GM21423 (cell line): ENCODE results near the gene CTSS.
A peak's percentile ranks its signal among the peaks of the same experiment; 100 is the strongest.
"Not testable (repeated sequence)": the region's sequence is repeated elsewhere in the genome, so short reads cannot be mapped to it uniquely, and the experiment has no call there.

ENCODE experiments used
- ATAC-seq: cut with Tn5 transposase; IDR thresholded peaks from one replicate; pipeline ENCODE4 v1.9.1; 2021; ENCODE audit warnings: mild to moderate bottlenecking, moderate library complexity; ENCODE audit not compliant: unreplicated experiment

Gene CTSS

DNA sequence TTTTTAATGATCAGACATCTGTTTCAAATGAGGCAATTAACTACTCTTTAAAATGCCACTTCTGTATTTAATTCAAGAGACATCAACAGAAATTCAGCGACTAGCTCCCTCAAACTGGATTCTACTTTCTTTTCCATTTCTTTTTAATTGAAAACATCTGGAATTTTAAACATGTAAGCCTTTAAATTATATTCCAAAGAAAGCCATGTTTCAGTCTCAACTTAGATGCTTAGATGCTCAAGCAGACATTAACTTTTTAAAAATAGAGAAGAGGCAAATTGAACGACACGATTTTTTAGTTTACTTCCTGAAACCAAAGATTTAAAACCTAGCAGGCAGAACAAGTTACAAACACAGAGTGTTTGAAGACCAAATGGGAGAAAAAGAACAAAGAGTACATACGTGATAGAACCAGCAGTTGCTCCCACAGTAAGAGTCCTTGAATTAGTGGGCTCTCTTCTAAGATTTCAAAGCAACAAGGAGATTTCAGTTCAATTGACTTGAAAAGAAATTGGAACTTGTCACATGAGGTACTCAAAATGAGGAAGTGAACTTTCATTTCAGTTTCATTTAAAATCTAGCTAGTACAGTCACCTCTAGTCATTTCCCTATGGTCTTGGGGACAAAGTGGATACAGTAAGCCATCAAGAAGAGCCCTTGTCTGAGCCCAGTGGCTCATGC, at the start of gene CTSS:
Gene CTSS, minus strand, starts transcription at position 483 of the 681 bp plus-strand sequence. CDS start 1,015 bp downstream, outside the sequence.
- ATAC-seq = peak; percentile 86

DNA sequence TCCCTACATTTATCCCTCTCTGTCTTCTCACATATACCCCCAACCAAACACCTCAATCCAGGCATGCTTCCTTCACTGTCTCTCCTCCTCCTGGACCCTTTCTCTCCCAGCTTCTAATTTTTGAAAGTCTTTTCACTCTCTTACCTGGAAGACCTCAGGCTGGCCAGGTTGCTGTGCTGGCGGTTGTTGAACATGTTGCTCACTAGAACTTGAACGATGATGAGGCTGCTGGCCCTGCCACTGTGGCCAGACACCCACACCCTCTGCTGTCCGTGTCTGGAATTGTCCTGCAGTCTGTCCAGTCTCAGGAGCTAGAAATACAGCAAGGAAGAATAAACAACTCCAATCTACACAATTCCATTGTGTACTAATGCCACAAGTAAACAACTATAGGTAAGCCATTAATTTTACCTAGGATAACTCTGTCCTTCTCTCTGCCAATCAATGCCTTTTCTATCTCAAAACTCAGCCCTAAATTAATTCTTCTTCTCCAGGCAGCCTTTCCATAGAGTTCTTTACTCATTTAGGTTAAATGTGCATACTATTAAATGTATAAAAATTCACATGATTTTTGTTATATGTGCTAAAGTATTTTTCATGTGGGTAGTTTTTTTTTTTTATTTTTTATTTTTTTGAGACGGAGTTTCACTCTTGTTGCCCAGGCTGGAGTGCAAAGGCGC, 47.6 kb upstream of the CTSS start:
- no peak for ATAC-seq

DNA sequence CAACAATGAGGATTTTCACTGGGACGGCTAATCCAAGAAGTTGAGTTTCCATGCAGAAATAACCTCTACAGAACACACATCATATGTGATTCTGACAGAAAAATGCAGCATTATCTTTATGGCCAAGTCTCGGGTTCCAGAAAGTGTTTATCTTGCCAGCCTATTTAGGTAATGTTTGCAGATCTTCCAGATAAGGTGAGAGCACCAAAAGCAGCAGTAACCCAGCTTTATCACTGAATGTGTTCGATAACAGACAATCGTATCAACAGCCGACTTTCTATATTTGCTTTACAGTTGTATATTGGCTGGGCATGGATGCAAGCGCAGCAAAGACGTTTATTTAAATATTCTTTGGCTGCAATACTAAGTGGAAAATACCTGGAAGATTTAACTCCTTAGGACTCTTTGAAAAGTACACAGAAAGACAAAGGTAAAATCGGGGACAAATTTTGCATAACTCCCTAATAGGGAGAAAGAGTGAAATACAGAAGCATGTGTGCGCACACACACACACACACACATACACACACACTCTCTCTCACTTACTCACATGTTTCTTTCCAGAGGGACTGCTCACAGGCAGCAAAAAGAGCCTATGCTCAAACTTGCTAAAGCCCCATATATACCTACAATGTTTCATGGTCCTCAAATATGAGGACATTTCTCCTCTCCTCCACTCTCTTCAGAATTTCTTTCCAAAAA, 45.5 kb upstream of the CTSS start:
- no peak for ATAC-seq

DNA sequence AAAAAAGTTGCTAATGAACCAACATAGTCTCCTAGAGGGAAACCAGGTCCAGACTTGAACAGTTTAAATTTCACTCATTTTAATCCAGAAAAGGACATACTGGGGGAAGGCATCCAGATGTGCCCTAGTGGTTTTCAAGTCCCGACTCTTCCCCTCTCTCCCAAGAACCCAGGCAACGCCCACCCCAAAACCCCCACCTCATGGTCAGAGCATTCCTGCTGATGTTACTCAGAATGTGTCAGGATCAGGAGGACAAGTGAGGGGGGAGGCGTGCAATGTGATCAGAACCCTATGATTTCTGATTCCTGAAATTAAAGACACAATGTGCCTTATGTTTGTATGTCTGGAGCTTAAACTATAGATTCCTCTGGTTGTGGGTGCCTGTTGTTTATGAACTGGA, 44.1 kb upstream of the CTSS start:
- ATAC-seq = no peak

DNA sequence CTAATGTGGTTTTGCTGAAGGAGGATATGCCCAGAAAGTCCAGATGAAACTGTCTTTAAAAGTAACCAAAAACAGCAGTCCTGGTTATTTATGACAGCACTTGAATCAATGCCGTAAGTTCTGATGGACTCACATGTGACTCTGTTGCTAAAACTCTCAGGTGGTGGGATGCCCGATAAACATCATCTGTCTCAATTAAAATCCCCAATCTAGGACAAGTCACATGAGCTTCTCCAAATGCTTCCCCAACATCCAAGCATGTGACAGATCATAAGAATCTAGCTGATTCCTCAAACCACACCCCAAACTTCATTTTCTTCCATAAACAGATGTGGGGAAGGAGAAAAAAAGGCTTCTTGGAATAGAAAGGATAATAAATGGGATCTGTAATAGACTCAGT, 43.3 kb upstream of the CTSS start:
- ATAC-seq = no peak

DNA sequence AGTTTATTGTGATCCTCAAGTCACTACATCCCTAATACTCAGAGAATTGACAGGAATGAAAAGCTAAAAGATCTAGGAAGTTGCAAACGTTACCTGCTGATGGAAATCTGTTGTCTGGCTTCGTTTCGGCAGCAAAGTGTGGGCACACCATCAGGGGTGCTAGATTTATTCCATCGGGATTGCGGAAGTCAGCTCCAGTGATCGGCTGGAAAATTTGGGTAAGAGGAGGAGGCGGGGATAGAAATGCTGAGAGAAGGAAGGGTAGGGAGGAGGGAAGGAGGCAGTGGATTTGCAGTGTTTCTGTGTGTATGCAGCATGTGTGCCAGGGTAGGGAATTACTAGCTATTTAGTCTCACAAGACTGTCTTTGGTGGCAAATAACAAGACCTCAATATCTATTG, 42.5 kb upstream of the CTSS start, which contains the start of gene CTSK:
Gene CTSK, minus strand, starts transcription at position 140 of the 400 bp plus-strand sequence. CDS start 1,455 bp downstream, outside the sequence.
- ATAC-seq = no peak

DNA sequence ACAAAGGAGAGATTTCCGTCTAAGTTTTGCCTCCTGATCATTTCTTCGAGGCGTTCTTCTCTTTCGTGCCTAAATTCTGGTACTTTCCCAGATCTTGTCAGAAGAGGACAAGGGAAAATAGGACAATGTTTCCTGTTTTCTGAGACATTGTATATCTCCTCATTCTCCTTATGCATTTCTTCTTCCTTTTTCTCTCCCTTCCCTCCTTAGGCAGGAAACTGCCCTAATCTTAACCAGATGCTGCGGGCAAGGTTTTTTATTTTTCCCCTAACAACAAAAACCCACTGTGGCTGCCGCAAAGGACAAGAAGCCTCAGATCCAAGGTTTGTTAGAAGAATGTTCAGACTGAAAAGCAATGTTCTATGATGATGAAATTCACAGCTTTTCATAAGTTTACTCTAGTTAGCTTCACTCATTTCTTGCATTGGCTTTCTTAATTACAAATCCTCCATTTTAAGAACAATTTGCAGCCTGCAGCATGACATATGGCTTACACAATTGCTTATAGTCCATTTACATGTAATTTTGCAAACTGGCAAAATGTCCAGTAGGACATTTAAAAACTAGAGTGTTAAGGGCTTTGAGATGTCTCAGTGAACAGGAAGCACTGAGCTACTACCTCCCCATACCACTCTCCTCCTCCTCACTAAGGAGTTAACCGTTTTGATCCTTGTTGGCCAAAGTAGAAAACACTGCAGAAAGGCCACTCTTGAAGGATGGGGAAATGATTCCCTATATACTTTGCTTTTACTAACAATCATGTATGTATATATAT, 41.9 kb upstream of the CTSS start:
- no peak for ATAC-seq

DNA sequence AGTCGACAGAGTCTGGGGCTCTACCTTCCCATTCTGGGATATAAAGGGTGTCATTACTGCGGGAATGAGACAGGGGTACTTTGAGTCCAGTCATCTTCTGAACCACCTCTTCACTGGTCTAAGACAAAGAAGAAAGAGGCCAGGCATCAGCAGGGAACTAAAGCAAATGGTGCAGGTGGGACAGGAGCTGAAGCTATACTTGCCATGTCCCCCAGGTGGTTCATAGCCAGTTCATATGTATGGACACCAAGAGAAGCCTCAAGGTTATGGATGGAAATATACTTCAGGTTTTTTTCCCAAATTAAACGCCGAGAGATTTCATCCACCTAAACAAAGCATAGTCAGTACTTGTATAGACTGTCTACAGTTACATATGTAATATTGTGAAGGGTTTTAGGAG, 40.3 kb upstream of the CTSS start:
- no peak for ATAC-seq

DNA sequence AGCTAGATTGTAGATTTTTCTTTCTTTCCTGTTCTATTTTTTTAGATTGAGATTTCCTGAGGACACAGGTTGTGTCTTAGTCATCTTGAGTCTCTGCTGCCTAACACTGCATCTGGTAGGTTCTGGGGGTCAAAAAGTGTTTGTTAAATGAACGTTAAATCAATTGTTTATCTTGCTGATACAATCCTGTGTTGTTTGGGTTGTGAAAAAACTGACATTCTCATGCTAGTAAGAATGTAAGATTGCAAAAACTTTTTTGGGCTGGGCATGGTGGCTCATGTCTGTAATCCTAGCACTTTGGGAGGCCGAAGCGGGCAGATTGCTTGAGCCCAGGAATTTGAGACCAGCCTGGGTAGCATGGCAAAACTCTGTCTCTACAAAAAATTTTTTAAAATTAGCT, 39.1 kb upstream of the CTSS start:
- no peak for ATAC-seq

DNA sequence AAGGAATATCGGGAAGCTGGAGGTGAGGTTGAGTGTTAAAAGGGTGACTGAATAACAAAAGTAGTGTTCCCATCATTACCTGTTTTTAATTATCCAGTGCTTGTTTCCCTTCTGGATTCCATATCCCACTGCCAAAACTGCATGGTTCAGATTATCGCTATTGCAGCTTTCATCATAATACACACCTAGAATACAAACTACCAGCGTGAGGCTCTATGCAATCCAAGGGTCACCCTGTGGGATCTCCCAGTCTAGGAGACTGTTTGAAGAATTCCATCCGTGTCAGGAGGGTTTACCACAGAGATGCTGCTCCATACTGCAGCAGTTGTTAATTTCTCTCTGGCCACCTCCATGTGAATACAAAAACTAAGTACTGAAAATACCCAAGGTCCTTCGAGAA, 33.5 kb upstream of the CTSS start:
- ATAC-seq = no peak

DNA sequence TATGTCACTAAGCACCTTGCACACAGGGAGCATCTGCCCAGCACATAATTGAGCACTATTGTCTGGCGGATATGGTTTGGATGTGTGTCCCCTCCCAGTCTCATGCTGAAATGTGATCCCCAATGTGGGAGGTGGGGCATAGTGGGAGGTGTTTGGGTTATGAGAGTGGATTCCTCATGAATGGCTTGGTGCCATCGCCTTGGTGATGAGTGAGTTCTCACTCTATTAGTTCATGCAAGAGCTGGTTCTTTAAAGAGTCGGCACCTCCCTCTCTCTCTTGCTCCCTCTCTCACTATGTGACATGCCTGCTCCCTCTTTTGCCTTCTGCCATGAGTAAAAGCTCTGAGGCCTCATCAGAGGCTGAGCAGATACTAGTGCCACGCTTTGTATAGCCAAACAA, 32.9 kb upstream of the CTSS start:
- no peak for ATAC-seq

DNA sequence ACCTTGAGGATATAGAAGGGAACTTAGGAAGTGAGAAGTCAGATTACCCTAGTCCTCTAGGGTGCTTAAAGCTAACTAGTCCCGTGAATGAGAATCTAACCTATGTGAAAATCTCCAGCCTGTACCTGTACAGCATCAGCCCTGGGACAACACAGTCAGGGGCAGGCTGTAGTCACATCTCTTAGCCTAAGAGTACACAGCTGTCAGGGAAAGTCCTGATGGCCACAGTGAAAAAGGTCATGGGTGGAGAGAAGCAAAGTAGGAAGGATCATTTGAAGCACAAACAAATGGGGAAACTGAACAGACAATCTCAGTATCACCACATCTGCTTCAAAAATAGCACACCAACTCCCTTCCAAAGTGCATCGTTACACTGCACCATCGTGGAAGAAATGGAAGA, 30.8 kb upstream of the CTSS start:
- no peak for ATAC-seq

DNA sequence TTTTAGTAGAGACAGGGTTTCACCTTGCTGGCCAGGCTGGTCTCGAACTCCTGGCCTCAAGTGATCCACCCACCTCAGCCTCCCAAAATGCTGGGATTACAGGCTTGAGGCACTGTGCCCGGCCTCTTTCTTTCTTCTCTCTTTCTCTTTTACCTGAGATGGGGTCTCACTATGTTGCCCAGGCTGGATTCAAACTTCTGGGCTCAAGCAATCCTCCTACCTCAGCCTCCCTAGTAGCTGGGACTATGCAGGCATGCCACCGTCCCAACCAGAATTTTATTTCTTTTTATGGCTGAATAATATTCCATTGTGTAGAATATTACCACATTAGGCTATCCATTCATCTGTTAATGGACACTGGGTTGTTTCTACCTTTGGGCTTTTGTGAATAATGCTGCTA, 28.2 kb upstream of the CTSS start:
- not testable (repeated sequence) for ATAC-seq

DNA sequence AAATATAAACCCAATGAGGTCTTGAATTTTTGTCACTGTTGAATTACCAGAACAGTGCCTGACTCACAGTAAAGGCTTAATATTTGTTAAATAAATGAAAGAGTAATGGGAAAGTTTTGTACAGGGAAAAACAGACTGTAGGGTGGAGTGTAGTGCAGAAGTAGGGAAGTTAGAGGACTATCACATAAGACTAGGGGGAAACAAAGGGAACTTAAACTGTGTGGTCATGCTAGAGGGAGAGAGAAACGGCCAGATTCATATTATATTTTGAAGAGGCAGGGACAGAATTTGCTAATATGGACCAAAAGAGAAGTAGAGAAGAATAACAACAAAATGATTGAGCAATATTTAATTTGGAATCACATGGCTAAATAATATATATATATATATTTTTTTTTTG, 27.6 kb upstream of the CTSS start:
- no peak for ATAC-seq

DNA sequence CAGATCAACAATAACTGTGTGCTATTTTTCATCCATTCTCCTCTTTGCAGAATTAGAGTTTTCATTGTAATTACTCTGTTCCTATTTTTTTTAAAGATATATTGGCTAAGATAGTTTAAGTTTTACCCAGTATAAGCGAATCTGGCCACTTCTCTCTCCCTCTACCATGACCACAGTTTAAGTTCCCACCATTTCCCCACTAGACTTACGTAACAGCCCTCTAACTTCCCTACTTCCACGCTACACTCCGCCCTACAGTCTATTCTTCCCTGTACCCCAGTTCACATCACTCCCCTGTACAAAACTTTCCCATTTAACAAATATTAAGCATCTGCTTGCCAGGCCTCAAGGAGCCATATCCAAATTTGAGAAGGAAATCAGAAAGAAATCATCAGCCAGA, 26.0 kb upstream of the CTSS start:
- ATAC-seq = no peak

DNA sequence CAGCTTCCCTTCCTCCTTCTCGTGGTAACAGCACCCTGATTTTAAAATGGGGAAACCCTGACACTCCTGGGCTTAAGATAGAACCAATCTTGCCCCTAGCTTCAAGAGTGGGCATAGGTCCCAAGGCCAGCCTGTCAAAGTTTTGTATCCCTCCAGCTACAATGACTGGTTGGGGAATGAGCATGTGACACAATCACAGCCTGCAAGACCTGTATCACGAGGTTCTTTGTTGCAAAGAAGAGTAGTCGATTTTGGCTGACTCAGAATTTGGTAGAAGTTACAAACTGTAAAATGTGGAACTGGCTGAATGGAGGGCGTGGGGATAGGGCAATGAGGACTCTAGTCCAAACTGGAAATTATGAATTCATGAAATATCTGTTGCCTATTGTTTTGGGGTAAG, 23.8 kb upstream of the CTSS start:
- no peak for ATAC-seq

DNA sequence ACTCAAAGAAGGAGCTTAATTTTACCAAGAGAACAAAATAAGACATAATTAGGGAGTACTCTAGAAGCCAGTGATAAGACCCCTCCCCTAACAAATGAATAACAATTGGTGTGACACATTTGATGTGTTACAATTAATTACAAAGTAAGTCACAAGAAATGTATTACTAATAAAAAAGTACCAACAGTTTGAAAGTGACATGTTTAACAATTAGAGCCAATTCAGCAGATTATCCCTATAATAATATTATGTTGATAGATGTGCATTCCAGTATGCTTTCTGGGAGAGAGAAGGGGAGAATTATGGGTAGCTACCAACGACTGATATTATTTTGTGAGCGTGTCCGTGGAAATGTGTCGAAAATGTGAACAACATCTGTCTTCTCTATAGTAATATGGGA, 23.4 kb upstream of the CTSS start:
- ATAC-seq = no peak

DNA sequence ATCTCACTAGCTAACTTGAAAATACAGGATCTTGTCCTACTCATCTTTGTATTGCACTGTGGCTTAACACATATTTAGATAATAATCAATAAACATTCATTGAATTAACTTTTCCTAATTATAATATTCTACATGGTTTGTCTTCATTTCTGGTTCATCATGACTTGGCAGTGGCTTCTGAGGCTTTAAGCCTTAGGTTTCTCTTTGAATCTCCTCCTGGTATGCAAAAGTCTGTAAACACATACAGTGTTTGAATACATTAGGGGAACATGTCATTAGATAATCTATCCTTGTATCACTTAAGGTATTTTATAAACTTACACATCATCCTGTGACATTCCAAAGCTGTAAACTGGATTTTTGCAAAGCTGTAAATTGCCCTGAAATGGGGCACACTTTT, 21.9 kb upstream of the CTSS start:
- no peak for ATAC-seq

DNA sequence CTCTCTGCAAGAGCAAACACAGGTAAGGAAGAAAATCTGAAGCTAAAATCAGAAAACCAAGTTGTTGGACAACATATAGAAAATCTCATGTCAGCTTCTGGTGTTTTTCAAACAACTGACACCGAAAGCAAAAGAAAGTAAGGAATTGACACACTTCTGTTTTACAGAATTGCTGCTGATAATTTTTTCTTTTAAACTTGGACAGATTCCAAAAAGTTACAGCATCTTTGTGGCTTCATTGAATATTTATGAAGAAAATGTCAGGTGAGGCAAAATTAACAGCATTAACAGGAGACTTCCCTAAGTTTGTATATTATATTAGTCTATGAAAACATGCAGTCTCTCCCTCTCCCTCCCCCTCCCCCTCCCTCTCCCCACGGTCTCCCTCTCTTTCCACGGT, 14.9 kb upstream of the CTSS start:
- no peak for ATAC-seq

DNA sequence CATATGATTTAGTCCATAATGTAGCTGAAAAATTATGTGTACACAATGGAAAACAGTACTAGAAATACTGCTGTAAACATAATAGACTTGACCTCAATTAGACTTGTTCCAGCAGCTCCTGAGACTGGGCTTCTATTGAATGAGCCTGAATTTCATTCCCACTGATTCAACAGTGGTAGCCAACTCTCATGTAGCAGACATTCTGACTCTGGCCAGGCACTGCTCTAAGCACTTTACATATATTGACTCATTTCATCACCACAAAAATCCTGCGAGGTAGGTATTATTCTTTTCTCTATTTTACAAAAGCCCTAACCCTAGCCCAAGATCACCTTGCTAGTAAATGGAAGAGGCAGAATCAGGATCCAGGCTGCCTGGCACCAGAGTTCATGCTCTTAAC, 12.8 kb upstream of the CTSS start:
- ATAC-seq = no peak

DNA sequence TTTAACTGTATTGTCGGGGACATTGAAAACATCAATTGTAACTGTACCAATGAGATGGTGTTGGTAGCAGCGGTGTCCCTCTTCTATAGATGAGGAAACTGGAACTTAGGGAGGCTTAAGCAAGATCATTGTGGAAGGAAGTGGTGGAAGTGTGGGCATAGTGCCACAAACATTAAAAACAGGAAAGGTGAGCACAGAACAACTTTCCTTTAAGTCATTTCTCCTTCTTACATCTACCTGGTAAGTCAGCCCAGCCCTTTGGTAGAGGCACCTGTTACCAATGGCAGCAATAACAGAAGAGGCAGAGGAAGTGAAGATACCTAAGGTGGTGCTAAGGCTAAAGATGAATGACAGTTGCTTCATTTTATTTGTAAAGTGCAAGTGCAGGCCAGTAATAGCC, 12.0 kb upstream of the CTSS start:
- no peak for ATAC-seq
